K562 (cell line): ENCODE results near the gene TTLL8. TPM values are rescaled to one million over a fixed set of nuclear protein-coding genes. Genes with fewer than 3 reads are reported as not detected.

ENCODE experiments used
- EWSR1 ChIP-seq: fragments of 450-650 bp; IDR thresholded peaks from 2 replicates; pipeline ENCODE4 v1.6.1; 2018; ENCODE audit warnings: borderline replicate concordance, mild to moderate bottlenecking, low read depth, moderate library complexity; ENCODE audit not compliant: partially characterized antibody
- HEY1 ChIP-seq: fragments of 250-450 bp; sonication (Bioruptor Pico); IDR thresholded peaks from 2 replicates; pipeline ENCODE4 v1.5.0; 2020; ENCODE audit warnings: mild to moderate bottlenecking, moderate library complexity, borderline replicate concordance
- KDM1A ChIP-seq, 2 experiments: fragments of 450-650 bp; IDR thresholded peaks; 2 replicates each; pipeline ENCODE4 v1.6.1; 2016; ENCODE audit warnings: mild to moderate bottlenecking in 2 of 2
- NUFIP1 ChIP-seq: fragments of 450-650 bp; IDR thresholded peaks from 2 replicates; pipeline ENCODE4 v1.6.1; 2018; ENCODE audit not compliant: partially characterized antibody
- POLR2AphosphoS2 ChIP-seq: IDR thresholded peaks from 2 replicates; pipeline ENCODE4 v1.6.1; 2012; ENCODE audit warnings: low read length, improper control_type of control experiment
- POLR2AphosphoS5 ChIP-seq: IDR thresholded peaks from 2 replicates; pipeline ENCODE4 v1.6.1; 2011; ENCODE audit warnings: mild to moderate bottlenecking, low read depth, low read length, moderate library complexity; ENCODE audit not compliant: control insufficient read depth, insufficient read depth
- RBM17 ChIP-seq: fragments of 200-400 bp; formaldehyde crosslinking; IDR thresholded peaks from 2 replicates; pipeline ENCODE4 v1.6.1; 2017; ENCODE audit warnings: low read depth, mild to moderate bottlenecking, low read length, borderline replicate concordance
- SREBF1 ChIP-seq: fragments of 150-350 bp; IDR thresholded peaks from 2 replicates; pipeline ENCODE4 v1.6.1; 2014; ENCODE audit warnings: antibody characterized with exemption, low read depth, low read length, borderline replicate concordance
- SRF ChIP-seq, 2 experiments: fragments of 250-450, 450-650 bp in 1 of 2; sonication (Bioruptor Pico) in 1 of 2; sonication (generic) in 1 of 2; formaldehyde crosslinking; IDR thresholded peaks; 2 replicates each; pipeline versions ENCODE4 v1.5.0 to v1.5.1; 2020 to 2022; ENCODE audit warnings: mild to moderate bottlenecking in 1 of 2, missing genetic modification reagents in 1 of 2
- ZNF766 ChIP-seq: fragments of 200-800 bp; sonication (Bioruptor generic); conservative IDR thresholded peaks from 2 replicates; pipeline ENCODE4 v1.6.1; 2016; ENCODE audit warnings: missing genetic modification characterization, missing compliant biosample characterization
- polyA plus RNA-seq, 8 experiments: library from polyadenylated mRNA; depleted of rRNA in 4 of 8; stranded (reverse) in 5 of 8; unstranded in 3 of 8; fragments of >200 nt; fragmentation: Nextera tagmentation in 2 of 8; fragmentation: Illumina TruSeq in 1 of 8; extraction: Ambion mirVana in 2 of 8; extraction: Trizol in 1 of 8; gene quantifications; 2 replicates each; pipeline versions ENCODE4 v1.2.1 to v1.2.3, GENCODE V29; 2011 to 2014; ENCODE audit warnings: inconsistent platforms in 1 of 8, missing spikeins in 1 of 8
- total RNA-seq, 7 experiments: library from RNA; depleted of rRNA in 6 of 7; stranded (reverse); fragments of >200 nt in 6 of 7; fragmentation: Illumina TruSeq in 2 of 7; extraction: Trizol in 2 of 7; gene quantifications; 2 replicates each; pipeline versions ENCODE4 v1.2.1 to v1.2.3, GENCODE V29; 2011 to 2021; ENCODE audit warnings: low replicate concordance in 1 of 7
- TF ChIP-seq, protein P1 (sequence below): fragments of 450-650 bp; IDR thresholded peaks from 2 replicates; pipeline ENCODE4 v1.6.1; 2016; ENCODE audit warnings: missing biosample characterization, missing genetic modification characterization
- TF ChIP-seq, protein P2 (sequence below), 2 experiments: fragments of 200-800 bp in 1 of 2; sonication (Bioruptor generic) in 1 of 2; sonication (generic) in 1 of 2; formaldehyde crosslinking in 1 of 2; IDR thresholded peaks in 1 of 2; conservative IDR thresholded peaks in 1 of 2; 2 replicates each; pipeline versions ENCODE4 v1.5.0 to v1.6.1; 2016 to 2020; ENCODE audit warnings: missing compliant biosample characterization in 1 of 2, missing genetic modification characterization in 1 of 2, missing genetic modification reagents in 1 of 2

The TTLL8 gene
- total and polyA plus RNA-seq, 9 of the 15 experiments (the other 6 are each of a cell fraction or from before 2014, with no cell fraction given) = not detected

DNA sequence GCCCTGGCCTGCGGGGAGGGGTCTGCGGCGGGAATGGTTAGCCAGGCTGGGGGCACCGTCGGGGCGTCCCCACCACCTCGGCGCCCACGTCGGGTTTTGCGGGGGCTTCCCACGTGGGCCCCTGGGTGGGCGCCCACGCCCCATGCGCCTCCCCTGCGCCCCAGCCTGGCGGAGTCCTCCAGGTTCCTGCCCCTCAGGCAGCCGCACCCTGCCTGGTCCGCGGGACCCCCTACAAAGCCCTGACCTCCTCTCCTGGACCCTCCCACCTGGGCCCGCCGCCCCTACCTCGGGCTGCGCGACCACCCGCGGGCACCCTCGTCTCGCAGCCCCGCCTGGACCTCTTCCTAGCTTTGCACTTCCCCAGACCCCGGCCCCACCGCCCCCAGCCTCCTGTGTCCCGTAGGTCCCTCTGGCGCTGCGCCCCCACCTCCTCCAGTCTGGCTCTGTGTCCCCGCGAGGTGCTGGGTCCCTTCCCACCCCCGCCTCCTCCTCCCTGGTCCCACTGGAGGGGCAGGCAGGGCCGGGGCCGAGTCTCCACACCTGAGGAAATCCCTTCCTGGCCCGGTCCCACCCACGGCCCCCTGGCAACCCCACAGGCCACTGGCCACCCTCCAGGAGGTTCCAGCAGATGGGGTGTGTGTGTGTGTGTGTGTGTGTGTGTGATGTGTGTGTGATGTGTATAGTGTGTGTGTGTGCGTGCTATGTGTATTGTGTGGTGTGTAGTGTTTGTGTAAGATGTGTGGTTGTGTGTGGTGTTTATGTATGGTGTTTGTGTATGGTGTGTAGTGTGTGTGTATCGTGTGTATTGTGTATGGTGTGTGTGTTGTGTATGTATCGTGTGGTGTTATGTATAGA, 85.7 kb downstream of the TTLL8 start (continued):
- 0 out of 4 replicates have a peak, but pooled peaks of 1 of the 2 experiments have one; percentile 12 for TF ChIP-seq KDM1A (IDR thresholded peaks at IDR 0.05)
- TF ChIP-seq POLR2AphosphoS2 = no peak
- no peak for TF ChIP-seq NUFIP1
- TF ChIP-seq RBM17 = no peak
- TF ChIP-seq SREBF1 = no peak
- TF ChIP-seq ZNF766 (CRISPR knock-in tag) = no peak
- TF ChIP-seq HEY1 (CRISPR knock-in tag) = no peak
- TF ChIP-seq, protein P1, sequence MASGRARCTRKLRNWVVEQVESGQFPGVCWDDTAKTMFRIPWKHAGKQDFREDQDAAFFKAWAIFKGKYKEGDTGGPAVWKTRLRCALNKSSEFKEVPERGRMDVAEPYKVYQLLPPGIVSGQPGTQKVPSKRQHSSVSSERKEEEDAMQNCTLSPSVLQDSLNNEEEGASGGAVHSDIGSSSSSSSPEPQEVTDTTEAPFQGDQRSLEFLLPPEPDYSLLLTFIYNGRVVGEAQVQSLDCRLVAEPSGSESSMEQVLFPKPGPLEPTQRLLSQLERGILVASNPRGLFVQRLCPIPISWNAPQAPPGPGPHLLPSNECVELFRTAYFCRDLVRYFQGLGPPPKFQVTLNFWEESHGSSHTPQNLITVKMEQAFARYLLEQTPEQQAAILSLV (tag) = 0 out of 2 replicates have a peak, but pooled peaks have one; percentile 10
- TF ChIP-seq, protein P2, sequence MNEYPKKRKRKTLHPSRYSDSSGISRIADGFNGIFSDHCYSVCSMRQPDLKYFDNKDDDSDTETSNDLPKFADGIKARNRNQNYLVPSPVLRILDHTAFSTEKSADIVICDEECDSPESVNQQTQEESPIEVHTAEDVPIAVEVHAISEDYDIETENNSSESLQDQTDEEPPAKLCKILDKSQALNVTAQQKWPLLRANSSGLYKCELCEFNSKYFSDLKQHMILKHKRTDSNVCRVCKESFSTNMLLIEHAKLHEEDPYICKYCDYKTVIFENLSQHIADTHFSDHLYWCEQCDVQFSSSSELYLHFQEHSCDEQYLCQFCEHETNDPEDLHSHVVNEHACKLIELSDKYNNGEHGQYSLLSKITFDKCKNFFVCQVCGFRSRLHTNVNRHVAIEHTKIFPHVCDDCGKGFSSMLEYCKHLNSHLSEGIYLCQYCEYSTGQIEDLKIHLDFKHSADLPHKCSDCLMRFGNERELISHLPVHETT (CRISPR knock-in tag; conservative IDR thresholded peaks at IDR 0.05 in 1 of 2, IDR thresholded peaks at IDR 0.05 in 1 of 2) = no peak
- no peak for TF ChIP-seq EWSR1
- no peak for TF ChIP-seq SRF (CRISPR knock-in tag; IDR thresholded peaks at IDR 0.05)
- no peak for TF ChIP-seq POLR2AphosphoS5
- TF ChIP-seq, all 486 proteins: peak for 10
